GM21515 (cell line): ENCODE data around the gene AQP1.

Source experiments
- ATAC-seq: cut with Tn5 transposase; IDR thresholded peaks from one replicate; pipeline ENCODE4 v1.9.1; 2021; ENCODE audit not compliant: unreplicated experiment

The AQP1 gene

GRCh38 chr7:30971440-30971839 is 59.8 kb downstream of the AQP1 start:
- no peak for ATAC-seq

- no peak for ATAC-seq
Measured at GRCh38 chr7:30971840-30972563, 60.3 kb downstream of the AQP1 start.

DNA sequence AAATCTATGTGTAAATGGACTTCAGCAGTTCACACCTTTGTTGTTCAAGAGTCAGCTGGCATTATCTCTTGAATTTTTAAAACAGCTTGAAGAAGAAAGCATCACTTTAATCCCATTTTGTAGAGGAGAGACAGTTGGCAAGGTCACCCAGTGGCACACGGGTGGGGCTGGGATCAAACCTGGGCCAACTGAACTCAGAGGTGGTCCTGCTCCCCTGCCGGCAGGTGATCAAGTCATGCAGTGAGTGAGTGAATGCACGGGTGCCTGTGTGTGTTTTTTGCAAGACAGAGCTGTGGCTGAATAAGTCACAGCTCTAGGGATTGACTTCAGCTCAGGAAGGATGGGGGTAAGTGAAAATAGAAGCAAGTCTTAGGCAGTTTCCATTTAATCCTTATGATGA is 61.6 kb downstream of the AQP1 start:
- ATAC-seq: no peak

- no peak for ATAC-seq
Measured at GRCh38 chr7:30973791-30974604, 62.3 kb downstream of the AQP1 start.

GRCh38 chr7:30974605-30975255 is 63.1 kb downstream of the AQP1 start:
- peak; percentile 85 for ATAC-seq
